HG03175 (cell line): ENCODE data around the gene IL10RA.

Experiments
- ATAC-seq: cut with Tn5 transposase; IDR thresholded peaks from one replicate; pipeline ENCODE4 v1.9.1; 2021; ENCODE audit warnings: mild to moderate bottlenecking, moderate library complexity; ENCODE audit not compliant: unreplicated experiment

IL10RA gene

GRCh38 chr11:118042796-118043195 lies 56.6 kb downstream of the IL10RA start:
- no peak for ATAC-seq

GRCh38 chr11:118045191-118045590 lies 59.0 kb downstream of the IL10RA start:
- ATAC-seq = no peak

- ATAC-seq = no peak
Measured at GRCh38 chr11:118046051-118046963, 60.1 kb downstream of the IL10RA start.

GRCh38 chr11:118046964-118047700 lies 60.9 kb downstream of the IL10RA start:
- no peak for ATAC-seq

- no peak for ATAC-seq
Measured at GRCh38 chr11:118047749-118048148, 61.6 kb downstream of the IL10RA start.

GRCh38 chr11:118048472-118049370 lies 62.5 kb downstream of the IL10RA start:
- ATAC-seq = no peak

GRCh38 chr11:118049771-118050170 lies 63.6 kb downstream of the IL10RA start:
- no peak for ATAC-seq

DNA sequence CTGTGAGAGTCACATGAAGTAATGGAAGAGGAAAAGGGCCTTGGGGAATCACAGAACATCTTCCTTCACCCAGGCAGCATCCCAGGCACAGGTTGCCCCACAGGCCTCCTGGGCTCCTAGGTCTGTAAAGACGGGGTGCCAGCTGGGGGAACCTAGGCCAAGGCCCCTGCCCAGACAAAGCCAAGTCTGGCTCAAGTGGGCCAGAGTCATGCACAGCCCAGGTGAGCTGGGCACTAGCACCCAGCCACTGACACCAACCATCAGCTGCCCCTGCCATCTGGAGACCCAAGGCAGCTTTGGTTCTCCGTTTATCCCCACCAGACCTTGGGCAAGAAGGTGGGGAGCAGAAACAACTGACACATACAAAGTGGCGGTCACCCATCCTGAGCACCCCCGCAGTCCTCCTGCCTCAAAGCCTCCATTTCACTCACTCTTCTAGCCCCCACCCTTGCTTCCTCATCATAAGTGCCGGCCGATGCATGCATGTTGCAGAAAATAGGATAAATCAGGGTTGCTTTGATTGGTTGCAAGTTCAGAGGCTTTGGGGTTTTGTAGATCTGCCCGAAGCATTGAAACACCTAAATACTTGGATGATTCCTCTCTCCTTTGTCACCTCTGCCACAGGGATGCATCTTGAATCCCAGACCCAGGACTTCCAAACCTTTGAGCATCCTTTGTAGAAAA lies 64.2 kb downstream of the IL10RA start:
- no peak for ATAC-seq
